Lower leg skin (tissue), 3 donors: Measurements from ENCODE around the gene MYO18A.

Experiments
- CTCF ChIP-seq, 3 donors: fragments of 450-650 bp; IDR thresholded peaks; one replicate each; pipeline ENCODE4 v1.5.1; 2016; ENCODE audit warnings: antibody characterized with exemption in 3 of 3, mild to moderate bottlenecking in 3 of 3, moderate library complexity in 2 of 3
- POLR2A ChIP-seq, 2 donors: fragments of 450-650 bp; IDR thresholded peaks; one replicate each; pipeline ENCODE4 v1.6.1; 2016 to 2017; ENCODE audit warnings: antibody characterized with exemption in 2 of 2, mild to moderate bottlenecking in 1 of 2, moderate library complexity in 1 of 2

GRCh38 chr17:29162082-29162908 is 17.9 kb downstream of the MYO18A start:
- no peak for TF ChIP-seq CTCF (IDR thresholded peaks at IDR 0.05)
- no peak for TF ChIP-seq POLR2A (IDR thresholded peaks at IDR 0.05)
